Measurements from ENCODE around the gene CD151. TPM values are rescaled to one million over a fixed set of nuclear protein-coding genes. Genes with fewer than 3 reads are reported as not detected.

The CD151 gene
- total RNA-seq, 4 donors from 2014 or later, result 135 to 326 (median 298) TPM

DNA sequence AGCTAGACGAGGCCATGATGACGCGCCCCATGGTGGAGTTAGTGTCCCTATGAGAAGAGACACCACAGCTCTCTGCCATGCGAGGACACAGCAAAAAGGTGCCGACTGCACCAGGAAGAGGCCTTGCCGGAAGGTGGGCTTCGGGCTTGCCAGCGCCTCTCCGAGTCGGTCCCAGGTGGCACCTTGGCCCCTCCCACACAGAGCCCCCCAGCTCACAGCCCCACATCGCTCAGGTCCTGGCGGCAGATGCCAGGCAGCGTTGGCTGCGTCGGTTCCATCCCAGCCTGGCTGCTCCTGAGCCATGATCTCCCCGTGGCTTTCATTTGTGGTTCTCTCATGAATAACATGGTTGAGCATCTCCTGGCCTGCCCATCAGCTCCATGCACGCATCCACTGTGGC, 53.8 kb downstream of the CD151 start:
- intact Hi-C loops (cut with DNase I), result no loop called here
- H3K27me3 ChIP-seq, result no peaks in the 10 kb centered on the region
- no peaks in the 10 kb centered on the region for H3K9me3 ChIP-seq
- DNase-seq, result no peak
- TF ChIP-seq CTCF (IDR thresholded peaks at IDR 0.05) (no peak), POLR2A (IDR thresholded peaks at IDR 0.05) (no peak)
- WGBS, 2 donors, result 93 to 97% methylated on average over 14 to 17 of the region's 17 CpGs
- H3K4me3 ChIP-seq (replicated peaks in 1 of 3), result no peak overlapping the region
- no peak overlapping the region for H3K27ac ChIP-seq
- H3K4me1 ChIP-seq, result no peaks in the 10 kb centered on the region
- H3K36me3 ChIP-seq, result no peaks in the 10 kb centered on the region

DNA sequence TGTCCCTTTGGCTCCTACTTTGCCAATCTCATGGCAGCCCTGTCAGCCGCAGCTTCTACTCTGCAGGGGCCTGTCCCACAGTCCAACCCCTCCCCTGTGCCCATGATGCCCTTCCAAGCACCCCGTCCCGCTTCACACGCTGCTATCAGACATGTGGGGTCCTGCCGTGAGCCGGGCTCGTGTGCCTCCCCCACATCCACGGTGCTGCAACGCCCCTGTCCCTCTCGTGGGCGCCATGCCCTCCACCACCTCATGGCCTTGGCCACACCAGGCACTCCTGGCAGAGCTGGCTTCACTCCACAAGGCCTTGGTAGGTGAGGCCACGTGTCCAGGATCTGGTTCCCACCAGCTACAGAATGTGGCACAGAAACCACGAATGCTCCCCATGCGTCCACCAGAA, 54.8 kb downstream of the CD151 start:
- no peaks in the 10 kb centered on the region for H3K4me1 ChIP-seq
- no peak overlapping the region for H3K27ac ChIP-seq
- no peak for DNase-seq
- no peak overlapping the region for H3K4me3 ChIP-seq (replicated peaks in 1 of 3)
- no peaks in the 10 kb centered on the region for H3K9me3 ChIP-seq
- no peaks in the 10 kb centered on the region for H3K36me3 ChIP-seq
- no peaks in the 10 kb centered on the region for H3K27me3 ChIP-seq
- WGBS, 2 donors, result 93 to 98% methylated on average over 13 to 14 of the region's 14 CpGs
- no peak for TF ChIP-seq CTCF (IDR thresholded peaks at IDR 0.05)
- no peak for TF ChIP-seq POLR2A (IDR thresholded peaks at IDR 0.05)
- intact Hi-C loops (cut with DNase I), result no loop called here

Small RNA genes within 50 kb of the gene (small RNA-seq; reads per million reads assigned to genes)
- gene SNORA52, result not detected

Other genes starting within 250 kb of the CD151 start
- gene IRF7, start 217.0 kb upstream of the CD151 start, total RNA-seq, result 10 to 100 TPM; 15.4 to 42.4 (median 29.1) TPM
- gene CDHR5, start 208.0 kb upstream of the CD151 start, total RNA-seq, result not detected
- gene SCT, start 205.8 kb upstream of the CD151 start, total RNA-seq, result not detected
- gene DRD4, start 195.7 kb upstream of the CD151 start, total RNA-seq, result under 1 TPM in 2 of 4 donors, not detected in 2; 0.88 to 0.89 TPM
- gene DEAF1, start 137.7 kb upstream of the CD151 start, total RNA-seq, result 100 to 1,000 TPM in 1 of 4 donors, 10 to 100 TPM in 3; 61.8 to 103 (median 87.6) TPM
- 100 to 1,000 TPM in 1 of 4 donors, 10 to 100 TPM in 3; 57.3 to 103 (median 67.7) TPM for gene TMEM80, start 137.1 kb upstream of the CD151 start, total RNA-seq
- gene EPS8L2, start 126.7 kb upstream of the CD151 start, total RNA-seq, result 100 to 1,000 TPM; 185 to 259 (median 195) TPM
- 100 to 1,000 TPM; 300 to 965 (median 558) TPM for gene TALDO1, start 85.5 kb upstream of the CD151 start, total RNA-seq
- 10 to 100 TPM; 27.4 to 47.6 (median 35.5) TPM for gene GATD1, start 55.5 kb upstream of the CD151 start, total RNA-seq
- gene CEND1, start 42.9 kb upstream of the CD151 start, total RNA-seq, result under 1 TPM in 2 of 4 donors, not detected in 2; 0.44 to 0.45 TPM
- 10 to 100 TPM in 1 of 4 donors, 1 to 10 TPM in 3; 5.1 to 13.1 (median 7.8) TPM for gene SLC25A22, start 34.7 kb upstream of the CD151 start, total RNA-seq
- 10 to 100 TPM; 11.9 to 33.2 (median 16.1) TPM for gene PIDD1, start 27.7 kb upstream of the CD151 start, total RNA-seq
- 100 to 1,000 TPM; 172 to 526 (median 290) TPM for gene RPLP2, start 23.0 kb upstream of the CD151 start, total RNA-seq
- gene PNPLA2, start 14.0 kb upstream of the CD151 start, total RNA-seq, result 10 to 100 TPM; 35.8 to 95.0 (median 57.6) TPM
- gene CRACR2B, start 5.0 kb upstream of the CD151 start, total RNA-seq, result 10 to 100 TPM in 2 of 4 donors, 1 to 10 TPM in 2; 4.1 to 21.2 (median 12.3) TPM
- 10 to 100 TPM; 17.9 to 89.2 (median 52.4) TPM for gene POLR2L, start 9.6 kb downstream of the CD151 start, total RNA-seq
- gene TSPAN4, start 9.9 kb downstream of the CD151 start, total RNA-seq, result 100 to 1,000 TPM in 2 of 4 donors, 10 to 100 TPM in 2; 86.1 to 127 (median 107) TPM
- gene CHID1, start 77.9 kb downstream of the CD151 start, total RNA-seq, result 100 to 1,000 TPM in 2 of 4 donors, 10 to 100 TPM in 2; 75.0 to 144 (median 93.8) TPM
- 10 to 100 TPM; 37.2 to 67.3 (median 54.1) TPM for gene AP2A2, start 92.9 kb downstream of the CD151 start, total RNA-seq
- not detected for gene MUC6, start 203.8 kb downstream of the CD151 start, total RNA-seq
- gene MUC2, start 241.9 kb downstream of the CD151 start, total RNA-seq, result not detected

Measured in thyroid gland (tissue), 4 donors.